Karpas-422 (cell line): Measurements from ENCODE around the gene CILP2. TPM values are rescaled to one million over a fixed set of nuclear protein-coding genes. Genes with fewer than 3 reads are reported as not detected.

Experiments
- DNase-seq: peaks from one replicate; pipeline ENCODE4 v3.0.0-alpha.2; 2015
- H2AFZ ChIP-seq: fragments of 200-600 bp; sonication (generic); 2 replicates; pipeline ENCODE4 v1.6.1; 2014; ENCODE audit warnings: antibody characterized with exemption, low read length, mixed read lengths
- H3K27ac ChIP-seq: fragments of 200-600 bp; sonication (generic); 2 replicates; pipeline ENCODE4 v1.5.1; 2014; ENCODE audit warnings: mild to moderate bottlenecking, low read length, moderate library complexity
- H3K27me3 ChIP-seq: fragments of 200-600 bp; sonication (generic); 2 replicates; pipeline ENCODE4 v1.6.1; 2014; ENCODE audit warnings: low read length, mixed read lengths
- H3K36me3 ChIP-seq: fragments of 200-600 bp; sonication (generic); 2 replicates; pipeline ENCODE4 v1.6.1; 2014; ENCODE audit warnings: low read length, mixed read lengths; ENCODE audit not compliant: insufficient read depth
- H3K4me1 ChIP-seq: fragments of 200-600 bp; sonication (generic); 2 replicates; pipeline ENCODE4 v1.6.1; 2014; ENCODE audit warnings: mild to moderate bottlenecking, low read length, mixed read lengths
- H3K4me2 ChIP-seq: fragments of 200-600 bp; sonication (generic); 2 replicates; pipeline ENCODE4 v1.6.1; 2014; ENCODE audit warnings: low read length, low read depth, mild to moderate bottlenecking; ENCODE audit not compliant: poor library complexity, severe bottlenecking
- H3K4me3 ChIP-seq: fragments of 200-600 bp; sonication (generic); 2 replicates; pipeline ENCODE4 v1.5.1; 2014; ENCODE audit warnings: mild to moderate bottlenecking, antibody characterized with exemption, low read length, mixed read lengths
- H3K79me2 ChIP-seq: fragments of 200-600 bp; sonication (generic); 2 replicates; pipeline ENCODE4 v1.6.1; 2014; ENCODE audit warnings: mild to moderate bottlenecking, low read length, mixed read lengths
- H3K9ac ChIP-seq: fragments of 200-600 bp; sonication (generic); 2 replicates; pipeline ENCODE4 v1.6.0; 2014; ENCODE audit warnings: low read length
- H3K9me2 ChIP-seq: fragments of 200-600 bp; sonication (generic), shearing (Covaris generic); replicated peaks from 2 replicates; pipeline ENCODE4 v1.6.0; 2014; ENCODE audit warnings: mild to moderate bottlenecking, low read length, moderate library complexity; ENCODE audit not compliant: insufficient read depth
- H3K9me3 ChIP-seq: fragments of 300-700, 200-600 bp; sonication (generic); 2 replicates; pipeline ENCODE4 v1.6.1; 2014; ENCODE audit warnings: low read length, mixed read lengths
- H4K20me1 ChIP-seq: fragments of 200-600 bp; sonication (generic); 2 replicates; pipeline ENCODE4 v1.6.1; 2014; ENCODE audit warnings: mild to moderate bottlenecking, antibody characterized with exemption, low read length, low read depth; ENCODE audit not compliant: insufficient read depth
- total RNA-seq: library from RNA; depleted of rRNA; stranded (reverse); fragments of >200 nt; shearing (Covaris generic); gene quantifications from 2 replicates; pipeline ENCODE4 v1.2.3, GENCODE V29; 2014; ENCODE audit warnings: low replicate concordance

CILP2 gene
- total RNA-seq, 1 experiment from 2014 or later = 0.15 TPM

- Histone ChIP-seq H4K20me1 (no peaks in the 10 kb centered on the region), H3K9me3 (no peaks in the 10 kb centered on the region), H3K36me3 (no peaks in the 10 kb centered on the region), H3K27me3 (no peaks in the 10 kb centered on the region), H3K27ac (no peak overlapping the region), H3K4me1 (no peaks in the 10 kb centered on the region), H3K4me2 (no peak overlapping the region), H3K9me2 (no peaks in the 10 kb centered on the region), H3K9ac (no peak overlapping the region), H2AFZ (no peak overlapping the region), H3K4me3 (no peak overlapping the region), H3K79me2 (no peaks in the 10 kb centered on the region)
- no peak for DNase-seq
Observed at GRCh38 chr19:19543640-19544039, 5.6 kb downstream of the CILP2 start.

GRCh38 chr19:19544257-19544953 is 6.3 kb downstream of the CILP2 start:
- H3K79me2 ChIP-seq = no peaks in the 10 kb centered on the region
- no peak overlapping the region for H3K27ac ChIP-seq
- no peak overlapping the region for H2AFZ ChIP-seq
- H4K20me1 ChIP-seq = no peaks in the 10 kb centered on the region
- no peak overlapping the region for H3K4me3 ChIP-seq
- DNase-seq = no peak
- no peaks in the 10 kb centered on the region for H3K36me3 ChIP-seq
- no peak overlapping the region for H3K9ac ChIP-seq
- no peaks in the 10 kb centered on the region for H3K9me3 ChIP-seq
- no peaks in the 10 kb centered on the region for H3K4me1 ChIP-seq
- H3K9me2 ChIP-seq = no peaks in the 10 kb centered on the region
- no peaks in the 10 kb centered on the region for H3K27me3 ChIP-seq
- no peak overlapping the region for H3K4me2 ChIP-seq

- Histone ChIP-seq H3K27ac (no peak overlapping the region), H3K27me3 (no peaks in the 10 kb centered on the region), H3K36me3 (no peaks in the 10 kb centered on the region), H3K79me2 (no peaks in the 10 kb centered on the region), H3K9ac (no peak overlapping the region), H3K4me1 (no peaks in the 10 kb centered on the region), H4K20me1 (no peaks in the 10 kb centered on the region), H3K9me3 (no peaks in the 10 kb centered on the region), H3K4me2 (no peak overlapping the region), H3K9me2 (no peaks in the 10 kb centered on the region), H2AFZ (no peak overlapping the region), H3K4me3 (no peak overlapping the region)
- DNase-seq = no peak
Observed at GRCh38 chr19:19544954-19545591, 7.0 kb downstream of the CILP2 start.

- Histone ChIP-seq H3K4me2 (no peak overlapping the region), H3K9ac (no peak overlapping the region), H3K27me3 (no peaks in the 10 kb centered on the region), H3K36me3 (no peaks in the 10 kb centered on the region), H4K20me1 (no peaks in the 10 kb centered on the region), H3K9me2 (no peaks in the 10 kb centered on the region), H3K4me1 (no peaks in the 10 kb centered on the region), H2AFZ (no peak overlapping the region), H3K79me2 (no peaks in the 10 kb centered on the region), H3K4me3 (no peak overlapping the region), H3K27ac (no peak overlapping the region), H3K9me3 (no peaks in the 10 kb centered on the region)
- DNase-seq = no peak
Observed at GRCh38 chr19:19545707-19546106, 7.6 kb downstream of the CILP2 start.

- DNase-seq = no peak
- Histone ChIP-seq H3K36me3 (no peaks in the 10 kb centered on the region), H3K79me2 (no peaks in the 10 kb centered on the region), H4K20me1 (0 out of 2 replicates have a peak, but pooled peaks cover 6% of the 10 kb centered on the region), H3K4me2 (no peak overlapping the region), H3K4me1 (no peaks in the 10 kb centered on the region), H3K27me3 (no peaks in the 10 kb centered on the region), H3K9me3 (no peaks in the 10 kb centered on the region), H3K27ac (no peak overlapping the region), H3K9ac (no peak overlapping the region), H2AFZ (no peak overlapping the region), H3K4me3 (no peak overlapping the region), H3K9me2 (no peaks in the 10 kb centered on the region)
Observed at GRCh38 chr19:19546751-19547162, 8.7 kb downstream of the CILP2 start.

GRCh38 chr19:19547674-19548336 is 9.7 kb downstream of the CILP2 start:
- 0 out of 2 replicates have a peak, but pooled peaks cover 6% of the 10 kb centered on the region for H4K20me1 ChIP-seq
- H2AFZ ChIP-seq = no peak overlapping the region
- no peak overlapping the region for H3K4me2 ChIP-seq
- H3K4me1 ChIP-seq = no peaks in the 10 kb centered on the region
- H3K36me3 ChIP-seq = no peaks in the 10 kb centered on the region
- H3K9ac ChIP-seq = no peak overlapping the region
- H3K27me3 ChIP-seq = no peaks in the 10 kb centered on the region
- no peaks in the 10 kb centered on the region for H3K9me2 ChIP-seq
- H3K27ac ChIP-seq = no peak overlapping the region
- no peak overlapping the region for H3K4me3 ChIP-seq
- H3K79me2 ChIP-seq = no peaks in the 10 kb centered on the region
- DNase-seq = no peak
- no peaks in the 10 kb centered on the region for H3K9me3 ChIP-seq

GRCh38 chr19:19548915-19549759 is 11.1 kb downstream of the CILP2 start:
- no peaks in the 10 kb centered on the region for H3K79me2 ChIP-seq
- 0 out of 2 replicates have a peak, but pooled peaks cover 6% of the 10 kb centered on the region for H4K20me1 ChIP-seq
- no peak overlapping the region for H3K27ac ChIP-seq
- no peak overlapping the region for H3K9ac ChIP-seq
- no peak overlapping the region for H3K4me2 ChIP-seq
- H3K9me2 ChIP-seq = no peaks in the 10 kb centered on the region
- no peak overlapping the region for H2AFZ ChIP-seq
- no peaks in the 10 kb centered on the region for H3K27me3 ChIP-seq
- H3K4me1 ChIP-seq = no peaks in the 10 kb centered on the region
- H3K4me3 ChIP-seq = no peak overlapping the region
- no peaks in the 10 kb centered on the region for H3K36me3 ChIP-seq
- no peak for DNase-seq
- no peaks in the 10 kb centered on the region for H3K9me3 ChIP-seq
